ENCODE measurements around the gene TMC3. TPM values are rescaled to one million over a fixed set of nuclear protein-coding genes. Genes with fewer than 3 reads are reported as not detected.
"Not testable (repeated sequence)": the region's sequence is repeated elsewhere in the genome, so short reads cannot be mapped to it uniquely, and the experiment has no call there.

TMC3 gene
- total and polyA plus RNA-seq, 2 experiments from 2014 or later = 0.20 to 0.21 TPM

DNA sequence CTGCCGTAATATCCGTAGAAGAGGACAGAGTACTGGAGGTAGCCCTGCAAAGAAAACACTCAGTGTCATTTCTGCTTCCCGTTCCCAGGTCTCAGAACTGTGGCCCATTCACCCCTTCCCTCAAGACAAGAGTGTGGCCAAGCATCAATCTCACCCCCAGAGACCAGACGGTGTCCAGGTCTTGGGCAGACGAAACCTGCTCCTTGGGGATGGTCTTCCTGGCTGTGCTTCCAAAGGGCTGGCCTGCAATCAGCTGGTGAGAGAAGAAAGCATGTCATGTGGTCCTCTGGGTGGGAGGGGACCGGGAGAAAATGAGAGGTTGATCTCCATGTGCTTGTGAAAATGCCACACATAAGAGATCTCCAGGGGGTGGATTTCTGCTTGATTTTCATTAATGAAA is 15.8 kb downstream of the TMC3 start:
- no peak for TF ChIP-seq CTCF (IDR thresholded peaks at IDR 0.05; ENCODE audit: low read depth, low read length)
- Histone ChIP-seq H3K4me3 (no peak overlapping the region), H3K27ac (no peak overlapping the region)

DNA sequence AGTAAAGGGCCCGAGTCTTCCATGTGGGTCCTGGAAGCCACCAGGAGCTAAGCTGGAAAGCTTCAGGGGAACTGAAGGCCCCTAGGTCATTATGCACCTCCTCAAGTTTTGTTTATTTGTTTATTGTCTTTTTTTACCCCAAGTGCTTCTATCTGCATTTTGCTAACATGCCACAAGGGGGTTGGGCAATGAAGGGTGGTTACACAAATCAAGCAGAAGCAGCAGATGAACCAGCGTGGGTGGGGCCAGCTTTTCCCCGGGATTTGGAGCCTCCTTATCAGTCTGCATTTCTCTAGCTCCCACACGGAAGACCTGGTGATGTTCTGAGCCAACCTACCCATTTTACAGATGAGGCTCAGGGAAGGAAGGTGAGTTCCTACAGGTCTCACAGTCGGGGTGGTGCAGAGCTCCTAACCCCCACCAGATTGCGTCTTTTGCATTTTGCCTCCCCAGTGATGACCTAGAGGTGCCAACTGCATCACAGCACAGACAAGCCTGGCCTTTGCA is 16.8 kb downstream of the TMC3 start:
- no peaks in the 10 kb centered on the region for H3K9me3 ChIP-seq (ENCODE audit: low read depth)
- no peaks in the 10 kb centered on the region for H3K27me3 ChIP-seq
- no peaks in the 10 kb centered on the region for H3K36me3 ChIP-seq
- DNase-seq (ENCODE audit: low read depth in 1 of 2, low spot score in 1 of 2) = peak in 1 of 2 donors; percentile 13
- H3K4me1 ChIP-seq (ENCODE audit: low read depth) = no peaks in the 10 kb centered on the region
- TF ChIP-seq CTCF (IDR thresholded peaks at IDR 0.05; ENCODE audit: low read depth, low read length) = no peak
- no peak overlapping the region for H3K27ac ChIP-seq
- H3K4me3 ChIP-seq = no peak overlapping the region

More for the DNA sequence above, 15.8 kb downstream of the TMC3 start:
- Histone ChIP-seq H3K9me3 (ENCODE audit: low read depth) (no peaks in the 10 kb centered on the region), H3K4me1 (ENCODE audit: low read depth) (no peaks in the 10 kb centered on the region), H3K36me3 (no peaks in the 10 kb centered on the region), H3K27me3 (no peaks in the 10 kb centered on the region)
- no peak for DNase-seq (ENCODE audit: low read depth in 1 of 2, low spot score in 1 of 2)

GRCh38 chr15:81356252-81356651 is 17.8 kb downstream of the TMC3 start:
- no peak for DNase-seq (ENCODE audit: low read depth in 1 of 2, low spot score in 1 of 2)
- no peak overlapping the region for H3K4me3 ChIP-seq
- H3K27ac ChIP-seq = no peak overlapping the region
- no peaks in the 10 kb centered on the region for H3K36me3 ChIP-seq
- no peaks in the 10 kb centered on the region for H3K9me3 ChIP-seq (ENCODE audit: low read depth)
- H3K4me1 ChIP-seq (ENCODE audit: low read depth) = no peaks in the 10 kb centered on the region
- TF ChIP-seq CTCF (IDR thresholded peaks at IDR 0.05; ENCODE audit: low read depth, low read length) = no peak
- no peaks in the 10 kb centered on the region for H3K27me3 ChIP-seq

DNA sequence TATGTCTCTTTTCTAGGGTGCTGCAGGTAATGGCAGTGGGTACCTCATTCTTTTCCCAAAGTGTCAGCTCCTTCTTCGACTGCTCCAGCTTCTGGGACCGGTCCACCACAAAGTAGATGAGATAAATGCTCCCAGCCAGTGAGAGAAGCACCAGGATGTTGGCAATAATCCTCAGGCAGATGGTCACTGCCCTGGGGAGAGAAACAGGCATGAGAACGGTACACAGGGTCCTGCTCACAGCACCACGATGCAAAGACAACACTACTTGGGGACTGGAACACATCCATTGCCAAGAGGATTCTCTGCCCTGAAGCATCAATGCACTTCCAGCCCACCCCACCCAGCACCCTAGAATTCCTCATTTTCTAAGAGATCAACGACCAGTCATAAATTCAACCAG is 22.4 kb downstream of the TMC3 start:
- no peak overlapping the region for H3K4me3 ChIP-seq
- no peak overlapping the region for H3K27ac ChIP-seq
- H3K36me3 ChIP-seq = no peaks in the 10 kb centered on the region
- H3K4me1 ChIP-seq (ENCODE audit: low read depth) = no peaks in the 10 kb centered on the region
- DNase-seq (ENCODE audit: low read depth in 1 of 2, low spot score in 1 of 2) = no peak
- no peaks in the 10 kb centered on the region for H3K27me3 ChIP-seq
- no peak for TF ChIP-seq CTCF (IDR thresholded peaks at IDR 0.05; ENCODE audit: low read depth, low read length)
- no peaks in the 10 kb centered on the region for H3K9me3 ChIP-seq (ENCODE audit: low read depth)

- Histone ChIP-seq H3K4me3 (no peak overlapping the region), H3K27me3 (no peaks in the 10 kb centered on the region), H3K27ac (no peak overlapping the region), H3K4me1 (ENCODE audit: low read depth) (no peaks in the 10 kb centered on the region), H3K36me3 (no peaks in the 10 kb centered on the region), H3K9me3 (ENCODE audit: low read depth) (no peaks in the 10 kb centered on the region)
- DNase-seq (ENCODE audit: low read depth in 1 of 2, low spot score in 1 of 2) = no peak
- no peak for TF ChIP-seq CTCF (IDR thresholded peaks at IDR 0.05; ENCODE audit: low read depth, low read length)
Measured at GRCh38 chr15:81349271-81349670, 24.7 kb downstream of the TMC3 start.

- H3K36me3 ChIP-seq; DNase-seq (ENCODE audit: low read depth in 1 of 2, low spot score in 1 of 2); H3K4me1 ChIP-seq (ENCODE audit: low read depth); H3K4me3 ChIP-seq; H3K27ac ChIP-seq; H3K9me3 ChIP-seq (ENCODE audit: low read depth); H3K27me3 ChIP-seq: not testable (repeated sequence)
Measured at GRCh38 chr15:81348691-81349090, 25.3 kb downstream of the TMC3 start.
